GM12878 (cell line): ENCODE results near the gene MYF6. TPM values are rescaled to one million over a fixed set of nuclear protein-coding genes. Genes with fewer than 3 reads are reported as not detected.

ENCODE experiments used
- ATAC-seq: fragments of 200-7000 bp; cut with Tn5 transposase; 3 replicates; pipeline ENCODE4 v1.9.1; 2020; ENCODE audit warnings: mild to moderate bottlenecking, moderate library complexity
- Bru-seq: library from RNA; stranded (reverse); fragments of 400-500 nt; gene quantifications from one replicate; lab custom pipeline; 2021; lab: Mats Ljungman, UMichigan
- BruChase-seq, 2 experiments: library from RNA; stranded (reverse); fragments of 400-500 nt; gene quantifications; one replicate each; lab custom pipeline; 2021; lab: Mats Ljungman, UMichigan
- BruUV-seq: library from RNA; stranded (reverse); fragments of 400-500 nt; replicated peaks from 2 replicates; lab custom pipeline; 2021; lab: Mats Ljungman, UMichigan
- CTCF ChIA-PET: fragments of 300-600 bp; sonication (Branson Sonifier 250); formaldehyde crosslinking; extraction: SDS; loops from one replicate; lab custom pipeline; 2021; ENCODE audit warnings: inconsistent platforms; lab: Yijun Ruan, JAX
- POLR2A ChIA-PET: fragments of 350-600 bp; formaldehyde crosslinking; extraction: SDS; loops from one replicate; lab custom pipeline; 2021; ENCODE audit warnings: inconsistent platforms; lab: Charles Lee
- RAD21 ChIA-PET: fragments of 300-600 bp; sonication (Branson Sonifier 250); formaldehyde crosslinking; loops from one replicate; lab custom pipeline; 2023; ENCODE audit warnings: antibody characterized with exemption; ENCODE audit not compliant: unreplicated experiment; lab: Charles Lee
- SMC1A ChIA-PET: fragments of 300-600 bp; sonication (Branson Sonifier 250); formaldehyde crosslinking; loops from one replicate; lab custom pipeline; 2023; ENCODE audit not compliant: unreplicated experiment, uncharacterized antibody; lab: Charles Lee
- DNase-seq: peaks from one replicate; pipeline ENCODE4 v3.0.0-alpha.2; 2011; ENCODE audit warnings: low read depth, low spot score
- FAIRE-seq: peaks from 3 replicates; lab custom pipeline; 2011; peaks lifted over from hg19 to GRCh38; lab: Jason Lieb, UNC
- H2AFZ ChIP-seq: 2 replicates; pipeline ENCODE4 v1.6.0; 2011; ENCODE audit warnings: low read depth, low read length, control low read depth; ENCODE audit not compliant: control insufficient read depth
- H3K27ac ChIP-seq: 2 replicates; pipeline ENCODE4 v1.5.1; 2011; ENCODE audit warnings: control low read depth; ENCODE audit not compliant: control insufficient read depth, insufficient read depth
- H3K27me3 ChIP-seq, 2 experiments: replicated peaks in 1 of 2; 2 replicates each; pipeline versions ENCODE4 v1.6.0 to v1.6.1; 2011; ENCODE audit warnings: low read length in 1 of 2; ENCODE audit not compliant: control insufficient read depth in 2 of 2, insufficient read depth in 2 of 2
- H3K36me3 ChIP-seq, 2 experiments: 2 replicates each; pipeline ENCODE4 v1.5.1; 2011; ENCODE audit warnings: low read length in 1 of 2; ENCODE audit not compliant: control insufficient read depth in 2 of 2, insufficient read depth in 2 of 2
- H3K4me1 ChIP-seq: 2 replicates; pipeline ENCODE4 v1.6.1; 2011; ENCODE audit warnings: mild to moderate bottlenecking, low read length, moderate library complexity, mixed read lengths; ENCODE audit not compliant: control insufficient read depth, insufficient read depth
- H3K4me2 ChIP-seq: 2 replicates; pipeline ENCODE4 v1.6.0; 2011; ENCODE audit warnings: control low read depth; ENCODE audit not compliant: control insufficient read depth, insufficient read depth
- H3K4me3 ChIP-seq: fragments of 200-600 bp; sonication (generic); 2 replicates; pipeline ENCODE4 v1.5.1; 2016
- H3K79me2 ChIP-seq: 2 replicates; pipeline ENCODE4 v1.6.0; 2011; ENCODE audit warnings: low read length; ENCODE audit not compliant: control insufficient read depth, insufficient read depth
- H3K9ac ChIP-seq: 2 replicates; pipeline ENCODE4 v1.8.0; 2011; ENCODE audit warnings: low read length, control low read depth, mixed read lengths; ENCODE audit not compliant: control insufficient read depth, insufficient read depth
- H3K9me3 ChIP-seq: replicated peaks from 3 replicates; pipeline ENCODE4 v1.5.1; 2011; ENCODE audit warnings: mild to moderate bottlenecking, low read length; ENCODE audit not compliant: control insufficient read depth, insufficient read depth
- H4K20me1 ChIP-seq: 2 replicates; pipeline ENCODE4 v1.6.0; 2011; ENCODE audit not compliant: control insufficient read depth, insufficient read depth
- BHLHE40 ChIP-seq, 2 experiments: fragments of 450-650 bp in 1 of 2; IDR thresholded peaks; 2 replicates each; pipeline ENCODE4 v1.6.1; 2011 to 2017; ENCODE audit warnings: low read depth in 2 of 2, borderline replicate concordance in 1 of 2, improper control_type of control experiment in 1 of 2, low read length in 1 of 2, mild to moderate bottlenecking in 1 of 2
- IKZF2 ChIP-seq, 2 experiments: fragments of 450-650 bp; IDR thresholded peaks; 2 replicates each; pipeline ENCODE4 v1.6.1; 2017; ENCODE audit warnings: mild to moderate bottlenecking in 2 of 2, moderate library complexity in 2 of 2
- PAX5 ChIP-seq: IDR thresholded peaks from 2 replicates; pipeline ENCODE4 v1.6.1; 2011; ENCODE audit warnings: low read depth, low read length, borderline replicate concordance
- PAX8 ChIP-seq: fragments of 450-650 bp; IDR thresholded peaks from 2 replicates; pipeline ENCODE4 v1.6.1; 2017; ENCODE audit warnings: mild to moderate bottlenecking, moderate library complexity
- POLR2A ChIP-seq: IDR thresholded peaks from 2 replicates; pipeline ENCODE4 v1.6.1; 2011; ENCODE audit warnings: low read depth, mild to moderate bottlenecking, low read length
- RCOR1 ChIP-seq: conservative IDR thresholded peaks from 2 replicates; pipeline ENCODE4 v1.6.1; 2012; ENCODE audit warnings: low read depth, low read length, improper control_type of control experiment
- SIN3A ChIP-seq: IDR thresholded peaks from 2 replicates; pipeline ENCODE4 v1.6.1; 2012; ENCODE audit warnings: low read depth, low read length, improper control_type of control experiment
- SIX5 ChIP-seq: IDR thresholded peaks from 2 replicates; pipeline ENCODE4 v1.6.1; 2011; ENCODE audit warnings: mild to moderate bottlenecking, low read depth, low read length, moderate library complexity; ENCODE audit not compliant: severe bottlenecking
- STAT3 ChIP-seq: IDR thresholded peaks from 2 replicates; pipeline ENCODE4 v1.6.1; 2011; ENCODE audit warnings: low read depth, low read length, improper control_type of control experiment
- TCF3 ChIP-seq: IDR thresholded peaks from 2 replicates; pipeline ENCODE4 v1.6.1; 2012; ENCODE audit warnings: low read depth, mild to moderate bottlenecking, low read length, borderline replicate concordance; ENCODE audit not compliant: insufficient read depth
- WGBS: methylation state at CpG from one replicate; pipeline ENCODE4 v1.1.6; 2016; ENCODE audit warnings: low lambda C conversion rate; ENCODE audit not compliant: insufficient replicate concordance, insufficient coverage; ENCODE audit errors: missing lambda C conversion rate; 5-methylcytosine and 5-hydroxymethylcytosine counted together
- in situ Hi-C: fragments of 300-500 bp; cut with MboI; formaldehyde crosslinking; loops from 9 replicates; pipeline ENCODE4 v1.14.3; 2018; ENCODE audit warnings: mixed read lengths
- intact Hi-C: fragments of 100-400 bp; cut with micrococcal nuclease; formaldehyde crosslinking; loops from one replicate; pipeline ENCODE4 v1.14.2; 2022; ENCODE audit not compliant: unreplicated experiment
- long read RNA-seq, 2 experiments: library from polyadenylated mRNA; unstranded; transcript quantifications; one replicate each; pipeline ENCODE4 v2.0.0, GENCODE V29; 2019 to 2020
- polyA minus RNA-seq, 3 experiments: library from RNA; depleted of rRNA, polyadenylated mRNA; stranded (reverse); fragments of >200 nt; gene quantifications; 2 replicates each; pipeline ENCODE4 v1.2.3, GENCODE V29; 2011
- polyA plus RNA-seq, 11 experiments: library from polyadenylated mRNA; depleted of rRNA in 4 of 11; unstranded in 6 of 11; stranded (reverse) in 5 of 11; fragments of >200 nt; fragmentation: Nextera tagmentation in 4 of 11; fragmentation: Illumina TruSeq in 1 of 11; extraction: Ambion mirVana in 4 of 11; extraction: Trizol in 1 of 11; gene quantifications; 1 replicate in 1 of 11; 2 replicates in 10 of 11; pipeline versions ENCODE4 v1.2.1 to v1.2.3, GENCODE V29; 2011 to 2016; ENCODE audit warnings: inconsistent platforms in 2 of 11, missing spikeins in 2 of 11, low read depth in 1 of 11
- total RNA-seq, 4 experiments: library from RNA; depleted of rRNA in 3 of 4; stranded (reverse); fragments of >200 nt in 3 of 4; fragmentation: Illumina TruSeq in 1 of 4; extraction: Trizol in 1 of 4; gene quantifications; 2 replicates each; pipeline versions ENCODE4 v1.2.1 to v1.2.3, GENCODE V29; 2013 to 2021
- TF ChIP-seq, protein P1 (sequence below): fragments of 450-650 bp; IDR thresholded peaks from 2 replicates; pipeline ENCODE4 v1.6.1; 2018; ENCODE audit warnings: borderline replicate concordance, mild to moderate bottlenecking; ENCODE audit not compliant: partially characterized antibody
- TF ChIP-seq, protein P2 (sequence below): fragments of 450-650 bp; IDR thresholded peaks from 2 replicates; pipeline ENCODE4 v1.6.1; 2016; ENCODE audit warnings: mild to moderate bottlenecking
- TF ChIP-seq, protein P3 (sequence below): fragments of 450-650 bp; IDR thresholded peaks from 2 replicates; pipeline ENCODE4 v1.6.1; 2017; ENCODE audit warnings: borderline replicate concordance

MYF6 gene
- not detected in 2 replicates for total RNA-seq (2013; cell fraction: nucleolus; rRNA removed)
- total RNA-seq (2014; rRNA removed) (not detected in 2 replicates), total RNA-seq (2014; rRNA removed; fragmentation: Illumina TruSeq; extraction: Trizol) (not detected in 2 replicates), total RNA-seq (2021) (not detected in 2 replicates), polyA plus RNA-seq (2011; rRNA removed) (not detected in 2 replicates), polyA plus RNA-seq (2014; fragmentation: Illumina TruSeq; extraction: Trizol) (not detected in 2 replicates), polyA plus RNA-seq (2014; fragmentation: Nextera tagmentation; extraction: Ambion mirVana) (not detected), polyA plus RNA-seq (2014; rRNA removed) (not detected in 2 replicates), polyA plus RNA-seq (2016; fragmentation: Nextera tagmentation; extraction: Ambion mirVana) (not detected), polyA minus RNA-seq (2011; rRNA and poly(A)+ RNA removed) (not detected in 2 replicates), Bru-seq, nascent RNA (percentile 13 among the genes with signal in this experiment), BruChase-seq, experiment 1, labeled RNA remaining after a 6-hour chase (not detected), BruChase-seq, experiment 2, labeled RNA remaining after a 2-hour chase (not detected)
- not detected for polyA plus RNA-seq (2011; ENCODE audit: low read depth)
- not detected in 2 replicates for polyA plus RNA-seq (2011; cell fraction: cytosol; rRNA removed)
- not detected in 2 replicates for polyA plus RNA-seq (2011; cell fraction: nucleus; rRNA removed)
- not detected in 2 replicates for polyA plus RNA-seq (2012)
- polyA minus RNA-seq (2011; cell fraction: cytosol; rRNA and poly(A)+ RNA removed) = not detected in 2 replicates
- polyA minus RNA-seq (2011; cell fraction: nucleus; rRNA and poly(A)+ RNA removed) = not detected in 2 replicates
- long read RNA-seq, experiment 1 = 0 reads
- long read RNA-seq, experiment 2 = 0 reads

DNA sequence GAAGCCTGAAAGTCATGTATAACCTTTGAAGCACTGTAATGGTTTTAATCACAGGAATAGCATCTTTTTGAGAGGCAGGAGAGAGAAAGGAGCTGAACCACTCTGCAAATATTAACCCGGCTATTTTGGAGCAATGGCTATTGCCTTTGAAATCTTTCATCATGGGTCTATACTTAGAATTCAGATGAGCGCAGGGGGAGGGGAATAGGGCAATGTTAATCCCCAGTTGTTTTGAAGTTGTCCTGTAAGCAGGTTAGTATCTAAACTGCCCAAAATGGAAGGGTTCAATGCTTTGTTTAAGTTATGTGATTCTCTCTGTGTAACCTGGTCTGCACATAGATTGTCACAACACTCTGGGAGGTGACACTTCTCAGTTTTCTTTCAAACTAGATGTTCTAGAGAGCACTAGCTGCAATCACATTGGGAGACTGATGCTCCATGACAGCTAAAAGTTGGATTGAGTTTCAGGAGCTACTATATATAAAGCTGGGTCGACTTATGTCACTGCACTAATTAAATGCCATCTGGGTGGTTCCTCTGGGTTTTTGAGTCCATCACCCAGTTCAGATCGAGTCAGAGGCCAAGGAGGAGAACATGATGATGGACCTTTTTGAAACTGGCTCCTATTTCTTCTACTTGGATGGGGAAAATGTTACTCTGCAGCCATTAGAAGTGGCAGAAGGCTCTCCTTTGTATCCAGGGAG is at the start of gene MYF6:
MYF6 (plus strand) TSS at position 509 of the 704 bp plus-strand sequence; CDS start at position 595, 86 bp downstream.
- no peak for DNase-seq
- no TSS peak for BruUV-seq
- no peak within 1 kb of the TSS for H3K9ac ChIP-seq
- ChIA-PET SMC1A (no interaction called here), RAD21 (no interaction called here), POLR2A (no interaction called here), CTCF (no interaction called here)
- in situ Hi-C loops = no loop called here
- H3K4me2 ChIP-seq = peak within 1 kb of the TSS; percentile 22; the same call in 1 of the 2 replicates
- peaks cover 2 to 14% of the 10 kb centered on the region in 2 experiments; a peak in 3 of 4 replicates for H3K27me3 ChIP-seq
- TF ChIP-seq, protein P1, sequence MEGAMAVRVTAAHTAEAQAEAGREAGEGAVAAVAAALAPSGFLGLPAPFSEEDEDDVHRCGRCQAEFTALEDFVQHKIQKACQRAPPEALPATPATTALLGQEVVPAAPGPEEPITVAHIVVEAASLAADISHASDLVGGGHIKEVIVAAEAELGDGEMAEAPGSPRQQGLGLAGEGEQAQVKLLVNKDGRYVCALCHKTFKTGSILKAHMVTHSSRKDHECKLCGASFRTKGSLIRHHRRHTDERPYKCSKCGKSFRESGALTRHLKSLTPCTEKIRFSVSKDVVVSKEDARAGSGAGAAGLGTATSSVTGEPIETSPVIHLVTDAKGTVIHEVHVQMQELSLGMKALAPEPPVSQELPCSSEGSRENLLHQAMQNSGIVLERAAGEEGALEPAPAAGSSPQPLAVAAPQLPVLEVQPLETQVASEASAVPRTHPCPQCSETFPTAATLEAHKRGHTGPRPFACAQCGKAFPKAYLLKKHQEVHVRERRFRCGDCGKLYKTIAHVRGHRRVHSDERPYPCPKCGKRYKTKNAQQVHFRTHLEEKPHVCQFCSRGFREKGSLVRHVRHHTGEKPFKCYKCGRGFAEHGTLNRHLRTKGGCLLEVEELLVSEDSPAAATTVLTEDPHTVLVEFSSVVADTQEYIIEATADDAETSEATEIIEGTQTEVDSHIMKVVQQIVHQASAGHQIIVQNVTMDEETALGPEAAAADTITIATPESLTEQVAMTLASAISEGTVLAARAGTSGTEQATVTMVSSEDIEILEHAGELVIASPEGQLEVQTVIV = no peak
- TF ChIP-seq BHLHE40 (IDR thresholded peaks at IDR 0.05; ENCODE audit: borderline replicate concordance in 1 of 2, low read depth in 2 of 2, low read length in 1 of 2) = no peak
- no peak for TF ChIP-seq PAX8
- TF ChIP-seq SIN3A = no peak
- no peak for TF ChIP-seq SIX5
- TF ChIP-seq, protein P2, sequence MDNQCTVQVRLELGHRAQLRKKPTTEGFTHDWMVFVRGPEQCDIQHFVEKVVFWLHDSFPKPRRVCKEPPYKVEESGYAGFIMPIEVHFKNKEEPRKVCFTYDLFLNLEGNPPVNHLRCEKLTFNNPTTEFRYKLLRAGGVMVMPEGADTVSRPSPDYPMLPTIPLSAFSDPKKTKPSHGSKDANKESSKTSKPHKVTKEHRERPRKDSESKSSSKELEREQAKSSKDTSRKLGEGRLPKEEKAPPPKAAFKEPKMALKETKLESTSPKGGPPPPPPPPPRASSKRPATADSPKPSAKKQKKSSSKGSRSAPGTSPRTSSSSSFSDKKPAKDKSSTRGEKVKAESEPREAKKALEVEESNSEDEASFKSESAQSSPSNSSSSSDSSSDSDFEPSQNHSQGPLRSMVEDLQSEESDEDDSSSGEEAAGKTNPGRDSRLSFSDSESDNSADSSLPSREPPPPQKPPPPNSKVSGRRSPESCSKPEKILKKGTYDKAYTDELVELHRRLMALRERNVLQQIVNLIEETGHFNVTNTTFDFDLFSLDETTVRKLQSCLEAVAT = no peak
- no peak for TF ChIP-seq POLR2A
- no peak for TF ChIP-seq IKZF2 (IDR thresholded peaks at IDR 0.05)
- no peak for TF ChIP-seq TCF3
- TF ChIP-seq, protein P3, sequence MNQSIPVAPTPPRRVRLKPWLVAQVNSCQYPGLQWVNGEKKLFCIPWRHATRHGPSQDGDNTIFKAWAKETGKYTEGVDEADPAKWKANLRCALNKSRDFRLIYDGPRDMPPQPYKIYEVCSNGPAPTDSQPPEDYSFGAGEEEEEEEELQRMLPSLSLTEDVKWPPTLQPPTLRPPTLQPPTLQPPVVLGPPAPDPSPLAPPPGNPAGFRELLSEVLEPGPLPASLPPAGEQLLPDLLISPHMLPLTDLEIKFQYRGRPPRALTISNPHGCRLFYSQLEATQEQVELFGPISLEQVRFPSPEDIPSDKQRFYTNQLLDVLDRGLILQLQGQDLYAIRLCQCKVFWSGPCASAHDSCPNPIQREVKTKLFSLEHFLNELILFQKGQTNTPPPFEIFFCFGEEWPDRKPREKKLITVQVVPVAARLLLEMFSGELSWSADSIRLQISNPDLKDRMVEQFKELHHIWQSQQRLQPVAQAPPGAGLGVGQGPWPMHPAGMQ = no peak
- TF ChIP-seq PAX5 = no peak
- no peak for TF ChIP-seq STAT3
- TF ChIP-seq RCOR1 = no peak
- no peaks in the 10 kb centered on the region for H4K20me1 ChIP-seq
- H3K79me2 ChIP-seq = no peaks in the 10 kb centered on the region
- no peaks in the 10 kb centered on the region for H3K9me3 ChIP-seq
- no peak for FAIRE-seq
- H3K27ac ChIP-seq = no peak within 1 kb of the TSS
- ATAC-seq = no peak
- H3K4me1 ChIP-seq = peaks cover 9% of the 10 kb centered on the region; the same call in 1 of the 2 replicates
- 59% methylated on average over 4 of the region's 4 CpGs for WGBS
- no peak within 1 kb of the TSS for H3K4me3 ChIP-seq
- no peak within 1 kb of the TSS for H2AFZ ChIP-seq
- intact Hi-C loops = no loop called here
- no peaks in the 10 kb centered on the region for H3K36me3 ChIP-seq
